PFSK-1 (cell line): Measurements from ENCODE around the gene CAPN9.

Experiments
- FOXP2 ChIP-seq: optimal IDR thresholded peaks from 2 replicates; pipeline ENCODE3; 2011; ENCODE audit warnings: borderline replicate concordance, control low read depth, inconsistent platforms; ENCODE audit not compliant: insufficient read depth; ENCODE audit errors: extremely low read length, extremely low read depth
- POLR2AphosphoS5 ChIP-seq: IDR thresholded peaks from 2 replicates; pipeline ENCODE4 v1.6.1; 2012; ENCODE audit warnings: low read depth, mild to moderate bottlenecking, control low read depth, low read length, moderate library complexity
- REST ChIP-seq, 2 experiments: IDR thresholded peaks; 2 replicates each; pipeline versions ENCODE4 v1.6.1 to v1.8.0; 2011 to 2012; ENCODE audit warnings: low read depth in 2 of 2, low read length in 2 of 2, control low read depth in 1 of 2, inconsistent platforms in 1 of 2, mild to moderate bottlenecking in 1 of 2, moderate library complexity in 1 of 2; ENCODE audit not compliant: insufficient read depth in 1 of 2
- SIN3A ChIP-seq: IDR thresholded peaks from 2 replicates; pipeline ENCODE4 v1.6.1; 2012; ENCODE audit warnings: mild to moderate bottlenecking, low read length, moderate library complexity, borderline replicate concordance; ENCODE audit not compliant: insufficient read depth
- TAF1 ChIP-seq: IDR thresholded peaks from 2 replicates; pipeline ENCODE4 v1.6.1; 2012; ENCODE audit warnings: low read length, control low read depth, borderline replicate concordance; ENCODE audit not compliant: insufficient read depth

The CAPN9 gene

GRCh38 chr1:230712470-230712942, 34.7 kb upstream of the CAPN9 start:
- no peak for TF ChIP-seq TAF1
- no peak for TF ChIP-seq REST (IDR thresholded peaks at IDR 0.05; ENCODE audit: insufficient read depth in 1 of 2, low read depth in 2 of 2, low read length in 2 of 2)
- no peak for TF ChIP-seq POLR2AphosphoS5
- no peak for TF ChIP-seq FOXP2
- no peak for TF ChIP-seq SIN3A

GRCh38 chr1:230713138-230713537, 34.0 kb upstream of the CAPN9 start:
- TF ChIP-seq SIN3A (no peak), REST (IDR thresholded peaks at IDR 0.05; ENCODE audit: insufficient read depth in 1 of 2, low read depth in 2 of 2, low read length in 2 of 2) (no peak), POLR2AphosphoS5 (no peak)

GRCh38 chr1:230713547-230713914, 33.7 kb upstream of the CAPN9 start:
- TF ChIP-seq FOXP2 (no peak), POLR2AphosphoS5 (no peak), TAF1 (no peak), SIN3A (no peak), REST (IDR thresholded peaks at IDR 0.05; ENCODE audit: insufficient read depth in 1 of 2, low read depth in 2 of 2, low read length in 2 of 2) (no peak)

- TF ChIP-seq SIN3A (no peak), REST (IDR thresholded peaks at IDR 0.05; ENCODE audit: insufficient read depth in 1 of 2, low read depth in 2 of 2, low read length in 2 of 2) (no peak), FOXP2 (no peak), TAF1 (no peak), POLR2AphosphoS5 (no peak)
Measured at GRCh38 chr1:230713915-230714764, 33.0 kb upstream of the CAPN9 start, which contains the start of gene AGT. Gene AGT, minus strand, starts transcription at chr1:230714122. Its CDS starts 3,299 bp downstream, at chr1:230710823.
